GOT3 (cell line): ENCODE measurements around the gene SORCS2.

Experiments used
- DNase-seq: peaks from one replicate; lab custom pipeline; 2025; ENCODE audit warnings: mixed read lengths; lab: John Stamatoyannopoulos, UW

The SORCS2 gene

GRCh38 chr4:7652006-7652405, 459.7 kb downstream of the SORCS2 start:
- no peak for DNase-seq

- no peak for DNase-seq
Observed at GRCh38 chr4:7652451-7652881, 460.1 kb downstream of the SORCS2 start.

GRCh38 chr4:7652906-7653305, 460.6 kb downstream of the SORCS2 start:
- no peak for DNase-seq

- DNase-seq = no peak
Observed at GRCh38 chr4:7653510-7654369, 461.4 kb downstream of the SORCS2 start.

GRCh38 chr4:7654550-7655445, 462.5 kb downstream of the SORCS2 start:
- DNase-seq = no peak

GRCh38 chr4:7655511-7656243, 463.3 kb downstream of the SORCS2 start:
- DNase-seq = no peak

GRCh38 chr4:7656244-7656800, 464.0 kb downstream of the SORCS2 start:
- no peak for DNase-seq

GRCh38 chr4:7657545-7658297, 465.4 kb downstream of the SORCS2 start:
- DNase-seq = no peak

GRCh38 chr4:7658341-7659204, 466.2 kb downstream of the SORCS2 start:
- no peak for DNase-seq

GRCh38 chr4:7659429-7660175, 467.3 kb downstream of the SORCS2 start:
- no peak for DNase-seq

GRCh38 chr4:7660176-7661039, 468.1 kb downstream of the SORCS2 start:
- no peak for DNase-seq

- DNase-seq = no peak
Observed at GRCh38 chr4:7661066-7661748, 468.9 kb downstream of the SORCS2 start.

- no peak for DNase-seq
Observed at GRCh38 chr4:7661846-7662506, 469.6 kb downstream of the SORCS2 start.

GRCh38 chr4:7662507-7662846, 470.1 kb downstream of the SORCS2 start:
- DNase-seq = no peak

- DNase-seq = no peak
Observed at GRCh38 chr4:7663075-7663541, 470.8 kb downstream of the SORCS2 start.

- no peak for DNase-seq
Observed at GRCh38 chr4:7664106-7664505, 471.8 kb downstream of the SORCS2 start.

- DNase-seq = no peak
Observed at GRCh38 chr4:7665321-7665720, 473.0 kb downstream of the SORCS2 start.
